ENCODE results near the gene DCC.

Gene DCC

GRCh38 chr18:52636536-52636935 lies 296.5 kb downstream of the DCC start:
- H3K27ac ChIP-seq = no peak overlapping the region
- TF ChIP-seq, protein P1, sequence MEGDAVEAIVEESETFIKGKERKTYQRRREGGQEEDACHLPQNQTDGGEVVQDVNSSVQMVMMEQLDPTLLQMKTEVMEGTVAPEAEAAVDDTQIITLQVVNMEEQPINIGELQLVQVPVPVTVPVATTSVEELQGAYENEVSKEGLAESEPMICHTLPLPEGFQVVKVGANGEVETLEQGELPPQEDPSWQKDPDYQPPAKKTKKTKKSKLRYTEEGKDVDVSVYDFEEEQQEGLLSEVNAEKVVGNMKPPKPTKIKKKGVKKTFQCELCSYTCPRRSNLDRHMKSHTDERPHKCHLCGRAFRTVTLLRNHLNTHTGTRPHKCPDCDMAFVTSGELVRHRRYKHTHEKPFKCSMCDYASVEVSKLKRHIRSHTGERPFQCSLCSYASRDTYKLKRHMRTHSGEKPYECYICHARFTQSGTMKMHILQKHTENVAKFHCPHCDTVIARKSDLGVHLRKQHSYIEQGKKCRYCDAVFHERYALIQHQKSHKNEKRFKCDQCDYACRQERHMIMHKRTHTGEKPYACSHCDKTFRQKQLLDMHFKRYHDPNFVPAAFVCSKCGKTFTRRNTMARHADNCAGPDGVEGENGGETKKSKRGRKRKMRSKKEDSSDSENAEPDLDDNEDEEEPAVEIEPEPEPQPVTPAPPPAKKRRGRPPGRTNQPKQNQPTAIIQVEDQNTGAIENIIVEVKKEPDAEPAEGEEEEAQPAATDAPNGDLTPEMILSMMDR (conservative IDR thresholded peaks at IDR 0.05) = peak; percentile 5; the same call in 1 of the 2 replicates
- no peak for TF ChIP-seq ZFX (IDR thresholded peaks at IDR 0.05)

DNA sequence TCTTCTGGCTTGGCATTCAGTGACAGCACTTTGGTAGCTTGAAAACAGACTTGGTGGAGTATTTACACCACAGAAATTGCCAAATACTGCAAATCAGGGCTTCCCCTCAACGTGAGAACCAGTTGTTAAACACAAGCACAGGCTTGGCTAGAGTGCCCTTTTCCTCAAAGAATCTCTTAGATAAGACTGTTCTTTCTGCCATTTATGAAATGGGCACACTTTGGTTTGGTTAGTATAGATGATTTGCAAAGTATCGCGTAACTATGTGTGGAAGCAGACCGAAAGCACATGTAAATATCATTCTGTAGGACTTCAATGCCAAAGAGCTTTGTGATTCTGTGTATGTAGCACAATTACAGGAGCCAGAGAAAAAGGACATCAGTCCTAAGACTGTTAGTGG lies 308.2 kb downstream of the DCC start:
- no peak overlapping the region for H3K27ac ChIP-seq
- TF ChIP-seq, protein P1 (conservative IDR thresholded peaks at IDR 0.05) = no peak
- no peak for TF ChIP-seq ZFX (IDR thresholded peaks at IDR 0.05)

DNA sequence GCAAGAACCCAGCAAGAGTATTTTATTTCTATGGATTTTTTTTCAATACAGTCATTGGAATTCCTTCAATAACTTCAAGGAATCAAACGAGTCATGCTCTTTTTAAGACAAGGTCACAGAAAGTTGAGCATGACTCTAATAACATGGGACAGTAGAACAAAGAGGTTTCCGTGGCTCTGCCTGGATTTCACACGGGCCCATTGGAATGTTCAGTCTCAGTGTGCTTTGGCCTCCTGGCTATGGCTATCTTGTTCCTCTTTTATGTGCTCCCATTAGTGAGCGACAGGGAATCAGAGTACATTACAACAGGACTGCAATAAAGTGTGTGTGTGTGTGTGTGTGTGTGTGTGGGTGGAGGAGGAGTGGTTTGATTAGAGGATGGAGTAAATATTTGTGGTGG lies 312.4 kb downstream of the DCC start:
- no peak for TF ChIP-seq ZFX (IDR thresholded peaks at IDR 0.05)
- TF ChIP-seq, protein P1 (conservative IDR thresholded peaks at IDR 0.05) = no peak
- H3K27ac ChIP-seq = no peak overlapping the region

GRCh38 chr18:52657043-52657805 lies 317.2 kb downstream of the DCC start:
- no peak for TF ChIP-seq ZFX (IDR thresholded peaks at IDR 0.05)
- TF ChIP-seq, protein P1 (conservative IDR thresholded peaks at IDR 0.05) = no peak
- no peak overlapping the region for H3K27ac ChIP-seq

DNA sequence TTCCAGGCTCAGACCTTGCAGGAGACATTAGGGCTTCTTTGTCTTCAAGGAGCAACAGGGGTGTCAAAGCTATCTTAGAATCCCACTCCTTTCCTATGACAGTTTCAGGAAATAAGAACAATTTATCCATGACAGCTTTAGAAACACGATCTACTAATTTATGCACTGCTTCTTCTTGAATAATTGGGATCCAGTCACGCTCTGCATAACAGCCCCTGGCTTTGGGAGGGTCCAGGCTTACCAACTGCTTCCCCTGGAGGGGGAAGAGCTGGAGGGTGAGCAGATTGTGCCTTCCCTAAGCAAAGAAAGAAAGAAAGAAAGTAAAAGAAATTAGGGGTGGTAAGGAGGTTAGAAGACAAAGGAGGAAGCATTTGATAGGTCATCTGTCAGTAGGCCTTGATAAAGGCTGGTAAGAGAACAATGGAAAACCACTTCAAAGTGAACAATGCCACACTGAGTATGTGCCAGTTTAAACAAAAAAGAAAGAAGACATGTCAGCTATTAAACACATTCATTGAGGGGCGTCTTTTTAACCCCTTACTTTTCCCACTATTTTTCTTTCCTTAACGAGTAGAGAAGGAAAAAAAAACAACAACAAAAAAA lies 327.6 kb downstream of the DCC start:
- H3K27ac ChIP-seq = no peak overlapping the region
- no peak for TF ChIP-seq ZFX (IDR thresholded peaks at IDR 0.05)
- TF ChIP-seq, protein P1 (conservative IDR thresholded peaks at IDR 0.05) = no peak

DNA sequence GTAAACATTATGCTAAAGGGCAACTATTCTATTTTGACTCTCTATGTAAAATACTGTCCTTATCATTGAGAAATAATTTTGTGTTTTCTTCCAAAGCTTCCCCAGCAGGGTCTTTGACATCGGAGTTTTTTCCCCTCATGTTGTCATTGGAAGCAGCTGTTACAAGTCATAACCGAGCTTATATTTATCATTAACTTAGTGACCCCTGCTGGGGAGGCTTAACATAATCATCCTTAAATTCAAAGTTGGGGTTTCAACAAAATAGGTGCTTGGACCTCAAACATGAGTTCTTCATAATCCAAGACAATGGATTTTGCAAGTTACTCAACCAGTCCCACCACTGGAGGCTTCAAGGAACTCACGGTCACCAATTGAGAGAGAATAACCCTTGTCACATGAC lies 330.9 kb downstream of the DCC start:
- TF ChIP-seq, protein P1 (conservative IDR thresholded peaks at IDR 0.05) = peak; percentile 35
- TF ChIP-seq ZFX (IDR thresholded peaks at IDR 0.05) = no peak
- no peak overlapping the region for H3K27ac ChIP-seq

DNA sequence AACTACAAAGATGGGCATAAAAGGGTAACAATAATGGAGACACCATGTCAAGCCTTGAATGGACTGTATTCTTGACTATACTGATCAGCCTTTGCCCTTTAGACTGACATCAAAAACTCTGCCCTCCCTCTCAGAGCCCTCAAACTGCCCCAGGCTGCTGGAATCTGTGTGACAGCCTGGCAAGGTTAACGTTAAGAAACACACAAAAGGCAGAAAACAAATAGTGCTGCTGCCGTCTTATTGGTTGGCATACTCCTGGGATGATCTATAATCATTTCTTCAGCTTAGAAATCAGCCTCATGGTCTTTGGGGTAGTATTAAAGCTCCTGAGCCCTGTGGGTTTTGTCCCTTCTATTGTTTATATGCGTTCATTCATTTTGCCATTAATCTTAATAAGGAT lies 338.0 kb downstream of the DCC start:
- TF ChIP-seq, protein P1 (conservative IDR thresholded peaks at IDR 0.05) = no peak
- no peak for TF ChIP-seq ZFX (IDR thresholded peaks at IDR 0.05)

More for the DNA sequence above, 338.0 kb downstream of the DCC start:
- no peak overlapping the region for H3K27ac ChIP-seq

All from C4-2B (cell line).